Kidney (tissue), 13 donors: ENCODE data around the gene KRABD2.
A peak's percentile ranks its signal among the peaks of the same experiment; 100 is the strongest.

Experiments
- DNase-seq, 5 donors: peaks; one replicate each; pipeline ENCODE4 v3.0.0-alpha.2; 2013 to 2020
- FAIRE-seq: peaks from 2 replicates; lab custom pipeline; 2012; peaks lifted over from hg19 to GRCh38; lab: Jason Lieb, UNC
- H3K27ac ChIP-seq, 2 donors: one replicate each; pipeline ENCODE4 v1.7.0; 2013; ENCODE audit warnings: low read depth in 2 of 2, low read length in 2 of 2, inconsistent platforms in 1 of 2
- H3K27me3 ChIP-seq: one replicate; pipeline ENCODE4 v1.7.1; 2013; ENCODE audit warnings: low read length, inconsistent platforms; ENCODE audit not compliant: control insufficient read depth, insufficient read depth
- H3K36me3 ChIP-seq, 3 donors: one replicate each; pipeline versions ENCODE4 v1.7.0 to v1.7.1; 2013; ENCODE audit warnings: low read length in 3 of 3, control low read depth in 1 of 3, inconsistent platforms in 1 of 3; ENCODE audit not compliant: insufficient read depth in 3 of 3, control insufficient read depth in 2 of 3
- H3K4me1 ChIP-seq, 3 donors: one replicate each; pipeline versions ENCODE4 v1.7.0 to v1.7.1; 2013; ENCODE audit warnings: low read length in 3 of 3, inconsistent platforms in 1 of 3, low read depth in 1 of 3; ENCODE audit not compliant: control insufficient read depth in 2 of 3, insufficient read depth in 2 of 3
- H3K4me3 ChIP-seq, 3 donors: one replicate each; pipeline versions ENCODE4 v1.7.0 to v1.8.1; 2013; ENCODE audit warnings: low read length in 3 of 3, control low read depth in 1 of 3, inconsistent platforms in 1 of 3
- H3K9ac ChIP-seq, 3 donors: one replicate each; pipeline versions ENCODE4 v1.7.0 to v1.7.1; 2013; ENCODE audit warnings: low read length in 3 of 3, control low read depth in 1 of 3, inconsistent platforms in 1 of 3
- H3K9me3 ChIP-seq, 3 donors: one replicate each; pipeline versions ENCODE4 v1.7.0 to v1.7.1; 2013; ENCODE audit warnings: low read length in 3 of 3, control low read depth in 1 of 3, inconsistent platforms in 1 of 3; ENCODE audit not compliant: control insufficient read depth in 2 of 3, insufficient read depth in 1 of 3
- CTCF ChIP-seq: IDR thresholded peaks from 3 replicates; pipeline ENCODE4 v1.5.1; 2012; ENCODE audit warnings: mild to moderate bottlenecking, moderate library complexity, borderline replicate concordance; ENCODE audit not compliant: insufficient read depth; ENCODE audit errors: extremely low read depth
- intact Hi-C: fragments of 100-400 bp; cut with DNase I; formaldehyde crosslinking; loops from one replicate; pipeline ENCODE4 v1.11.1; 2022
- donor health status: control.
- donor health status: control.
- donor health status: control.
- donor health status: control.
- donor health status: control.
- donor health status: DM: yes; HTN: yes; CAD: no.
- donor health status: Normal renal cell carcinoma (clear cell type).

Gene KRABD2

GRCh38 chr17:8383143-8383822, 6.8 kb upstream of the KRABD2 start, which contains the start of gene RPL26:
Gene RPL26 (minus strand): TSS chr17:8383193. CDS start chr17:8382310, 883 bp downstream.
- peak; percentile 98 to 100 (median 99) for DNase-seq
- intact Hi-C loops = no loop called here
- peaks cover 8 to 32% (median 19%) of the 10 kb centered on the region in 3 donors for H3K36me3 ChIP-seq
- H3K4me3 ChIP-seq = peak within 1 kb of the TSS; percentile 87 to 99 (median 97)
- H3K4me1 ChIP-seq = peaks cover 5 to 26% (median 22%) of the 10 kb centered on the region in 3 donors
- peak; percentile 94 for TF ChIP-seq CTCF
- H3K27me3 ChIP-seq = no peaks in the 10 kb centered on the region
- peak; percentile 85 for FAIRE-seq
- H3K27ac ChIP-seq = peak within 1 kb of the TSS; percentile 78 to 80
- H3K9ac ChIP-seq = peak within 1 kb of the TSS; percentile 30 to 94 (median 78)
- no peaks in the 10 kb centered on the region for H3K9me3 ChIP-seq

GRCh38 chr17:8382880-8383142, 6.3 kb upstream of the KRABD2 start:
- H3K9me3 ChIP-seq = no peaks in the 10 kb centered on the region
- H3K27me3 ChIP-seq = no peaks in the 10 kb centered on the region
- peak overlapping the region; percentile 87 to 99 (median 97) for H3K4me3 ChIP-seq
- peak overlapping the region in 1 of 2 donors; percentile 78 for H3K27ac ChIP-seq
- DNase-seq (no peak), FAIRE-seq (no peak)
- no peak for TF ChIP-seq CTCF
- peak overlapping the region in 2 of 3 donors; percentile 78 to 94 for H3K9ac ChIP-seq
- intact Hi-C loops = no loop called here
- peaks cover 8 to 34% (median 19%) of the 10 kb centered on the region in 3 donors for H3K36me3 ChIP-seq
- peaks cover 5 to 26% (median 22%) of the 10 kb centered on the region in 3 donors for H3K4me1 ChIP-seq

- H3K27ac ChIP-seq = peak overlapping the region in 1 of 2 donors; percentile 78
- FAIRE-seq = no peak
These were observed 5.8 kb upstream of the KRABD2 start for GRCh38 chr17:8382052-8382879.

More at GRCh38 chr17:8382052-8382879, 5.8 kb upstream of the KRABD2 start:
- H3K4me1 ChIP-seq = peaks cover 5 to 26% (median 22%) of the 10 kb centered on the region in 3 donors
- H3K9me3 ChIP-seq = no peaks in the 10 kb centered on the region
- intact Hi-C loops = no loop called here
- peaks cover 8 to 34% (median 19%) of the 10 kb centered on the region in 3 donors for H3K36me3 ChIP-seq
- no peak for DNase-seq
- TF ChIP-seq CTCF = no peak
- H3K4me3 ChIP-seq = peak overlapping the region; percentile 87 to 99 (median 97)
- peak overlapping the region; percentile 30 to 94 (median 78) for H3K9ac ChIP-seq
- H3K27me3 ChIP-seq = no peaks in the 10 kb centered on the region
